Measurements from ENCODE around the gene ZBTB37. TPM values are rescaled to one million over a fixed set of nuclear protein-coding genes. Genes with fewer than 3 reads are reported as not detected.
"Not testable (repeated sequence)": the region's sequence is repeated elsewhere in the genome, so short reads cannot be mapped to it uniquely, and the experiment has no call there.

ZBTB37 gene
- total RNA-seq, 1 donor from 2014 or later = 15.6 TPM

DNA sequence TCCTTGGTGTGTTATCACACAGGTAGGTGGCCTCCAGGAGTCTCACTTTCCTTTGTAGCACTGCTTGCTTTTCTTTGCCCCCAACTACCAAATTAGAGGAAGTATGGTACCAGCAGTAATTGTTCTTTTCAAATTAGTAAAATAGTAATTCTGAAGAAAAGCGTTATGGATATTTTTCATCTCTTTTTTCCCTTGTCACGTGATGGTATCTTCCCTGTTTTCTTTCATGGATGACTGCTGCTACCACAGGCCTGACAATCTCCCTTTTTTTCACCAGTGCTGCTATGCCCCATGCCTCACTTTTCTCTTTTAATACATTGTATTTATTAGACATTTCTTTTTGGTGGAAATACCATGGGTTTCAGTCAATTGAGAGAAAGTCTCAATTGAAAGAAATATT lies 3.3 kb downstream of the ZBTB37 start:
- Histone ChIP-seq H3K4me1 (peaks cover 32% of the 10 kb centered on the region), H3K36me3 (peaks cover 28% of the 10 kb centered on the region), H3K4me3 (no peak overlapping the region), H3K9me3 (no peaks in the 10 kb centered on the region), H3K27me3 (ENCODE audit: low read depth) (no peaks in the 10 kb centered on the region), H3K27ac (no peak overlapping the region)
- intact Hi-C loops (cut with DNase I) = no loop called here
- TF ChIP-seq, protein P1, sequence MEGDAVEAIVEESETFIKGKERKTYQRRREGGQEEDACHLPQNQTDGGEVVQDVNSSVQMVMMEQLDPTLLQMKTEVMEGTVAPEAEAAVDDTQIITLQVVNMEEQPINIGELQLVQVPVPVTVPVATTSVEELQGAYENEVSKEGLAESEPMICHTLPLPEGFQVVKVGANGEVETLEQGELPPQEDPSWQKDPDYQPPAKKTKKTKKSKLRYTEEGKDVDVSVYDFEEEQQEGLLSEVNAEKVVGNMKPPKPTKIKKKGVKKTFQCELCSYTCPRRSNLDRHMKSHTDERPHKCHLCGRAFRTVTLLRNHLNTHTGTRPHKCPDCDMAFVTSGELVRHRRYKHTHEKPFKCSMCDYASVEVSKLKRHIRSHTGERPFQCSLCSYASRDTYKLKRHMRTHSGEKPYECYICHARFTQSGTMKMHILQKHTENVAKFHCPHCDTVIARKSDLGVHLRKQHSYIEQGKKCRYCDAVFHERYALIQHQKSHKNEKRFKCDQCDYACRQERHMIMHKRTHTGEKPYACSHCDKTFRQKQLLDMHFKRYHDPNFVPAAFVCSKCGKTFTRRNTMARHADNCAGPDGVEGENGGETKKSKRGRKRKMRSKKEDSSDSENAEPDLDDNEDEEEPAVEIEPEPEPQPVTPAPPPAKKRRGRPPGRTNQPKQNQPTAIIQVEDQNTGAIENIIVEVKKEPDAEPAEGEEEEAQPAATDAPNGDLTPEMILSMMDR (IDR thresholded peaks at IDR 0.05) = no peak
- DNase-seq (no peak), ATAC-seq (no peak)

- H3K36me3 ChIP-seq = peaks cover 50% of the 10 kb centered on the region
- no peaks in the 10 kb centered on the region for H3K9me3 ChIP-seq
- DNase-seq = no peak
- TF ChIP-seq, protein P1 (IDR thresholded peaks at IDR 0.05) = no peak
- H3K4me1 ChIP-seq = no peaks in the 10 kb centered on the region
- no peak for ATAC-seq
- intact Hi-C loops (cut with DNase I) = no loop called here
- H3K27me3 ChIP-seq (ENCODE audit: low read depth) = no peaks in the 10 kb centered on the region
- H3K27ac ChIP-seq = no peak overlapping the region
- H3K4me3 ChIP-seq = no peak overlapping the region
These were observed 8.6 kb downstream of the ZBTB37 start for GRCh38 chr1:173876732-173877131.

GRCh38 chr1:173878251-173878650 lies 10.1 kb downstream of the ZBTB37 start:
- H3K27ac ChIP-seq = no peak overlapping the region
- H3K27me3 ChIP-seq (ENCODE audit: low read depth) = no peaks in the 10 kb centered on the region
- no peak overlapping the region for H3K4me3 ChIP-seq
- H3K4me1 ChIP-seq = no peaks in the 10 kb centered on the region
- peaks cover 48% of the 10 kb centered on the region for H3K36me3 ChIP-seq
- intact Hi-C loops (cut with DNase I) = no loop called here
- no peaks in the 10 kb centered on the region for H3K9me3 ChIP-seq
- TF ChIP-seq, protein P1 (IDR thresholded peaks at IDR 0.05) = no peak
- ATAC-seq (no peak), DNase-seq (no peak)

- H3K27ac ChIP-seq; ATAC-seq; H3K4me3 ChIP-seq; H3K27me3 ChIP-seq (ENCODE audit: low read depth); DNase-seq; intact Hi-C loops (cut with DNase I); H3K9me3 ChIP-seq; H3K4me1 ChIP-seq: not testable (repeated sequence)
- peaks cover 37% of the 10 kb centered on the region for H3K36me3 ChIP-seq
These were observed 12.9 kb downstream of the ZBTB37 start for GRCh38 chr1:173881117-173881516.

- Histone ChIP-seq H3K36me3 (peaks cover 28% of the 10 kb centered on the region), H3K27ac (no peak overlapping the region), H3K27me3 (ENCODE audit: low read depth) (no peaks in the 10 kb centered on the region), H3K9me3 (no peaks in the 10 kb centered on the region), H3K4me1 (no peaks in the 10 kb centered on the region), H3K4me3 (no peak overlapping the region)
- no peak for ATAC-seq
- TF ChIP-seq, protein P1 (IDR thresholded peaks at IDR 0.05) = no peak
- intact Hi-C loops (cut with DNase I) = no loop called here
- DNase-seq = no peak
These were observed 16.5 kb downstream of the ZBTB37 start for GRCh38 chr1:173884701-173885100.

DNA sequence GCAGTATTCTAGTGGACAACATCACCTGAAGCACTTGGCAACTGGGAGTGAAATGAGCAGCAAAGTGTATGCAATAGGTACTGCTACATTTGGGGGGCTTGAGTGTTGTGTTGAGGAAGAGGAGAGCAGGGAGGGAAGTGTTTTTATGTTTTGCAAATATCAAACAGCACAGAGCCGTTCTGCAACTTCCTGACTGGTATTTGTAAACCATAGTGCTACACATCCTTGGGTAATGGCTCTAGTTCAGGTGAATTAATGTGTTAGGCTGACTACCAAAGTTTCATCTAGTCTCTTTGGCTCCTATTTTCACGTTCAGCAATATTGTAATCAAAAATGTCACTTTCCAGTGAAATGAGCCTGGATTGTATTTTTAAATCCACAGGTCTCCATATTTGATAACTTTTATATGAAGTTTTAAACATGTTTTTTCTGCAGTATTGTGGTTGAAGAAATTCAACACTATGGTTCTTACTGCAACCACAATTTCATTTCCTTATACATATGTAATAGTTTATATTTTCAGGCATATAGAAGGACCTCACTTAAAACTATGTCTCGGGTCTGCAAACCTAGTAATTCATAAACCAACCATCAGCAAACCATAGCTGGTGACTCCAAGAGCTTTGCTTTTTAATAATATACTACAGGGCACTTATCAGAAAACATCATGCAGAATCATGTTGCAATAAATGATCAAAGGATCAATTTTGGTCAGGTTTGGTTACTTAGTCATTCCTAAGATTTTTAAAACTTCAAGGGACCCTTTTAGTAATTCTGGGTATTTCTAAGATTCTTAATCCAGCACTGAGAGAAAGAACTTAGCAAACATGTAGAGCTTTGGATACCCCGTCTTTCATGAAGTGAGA lies 18.8 kb downstream of the ZBTB37 start:
- Histone ChIP-seq H3K27ac (no peak overlapping the region), H3K36me3 (peaks cover 26% of the 10 kb centered on the region), H3K4me1 (no peaks in the 10 kb centered on the region), H3K9me3 (no peaks in the 10 kb centered on the region), H3K4me3 (no peak overlapping the region), H3K27me3 (ENCODE audit: low read depth) (no peaks in the 10 kb centered on the region)
- intact Hi-C loops (cut with DNase I) = no loop called here
- TF ChIP-seq, protein P1 (IDR thresholded peaks at IDR 0.05) = no peak
- ATAC-seq (no peak), DNase-seq (no peak)
